ENCODE measurements around the gene BAZ1A. TPM values are rescaled to one million over a fixed set of nuclear protein-coding genes. Genes with fewer than 3 reads are reported as not detected.
A peak's percentile ranks its signal among the peaks of the same experiment; 100 is the strongest.

BAZ1A gene
- total RNA-seq, 2 donors from 2014 or later: 61.0 to 71.7 TPM

DNA sequence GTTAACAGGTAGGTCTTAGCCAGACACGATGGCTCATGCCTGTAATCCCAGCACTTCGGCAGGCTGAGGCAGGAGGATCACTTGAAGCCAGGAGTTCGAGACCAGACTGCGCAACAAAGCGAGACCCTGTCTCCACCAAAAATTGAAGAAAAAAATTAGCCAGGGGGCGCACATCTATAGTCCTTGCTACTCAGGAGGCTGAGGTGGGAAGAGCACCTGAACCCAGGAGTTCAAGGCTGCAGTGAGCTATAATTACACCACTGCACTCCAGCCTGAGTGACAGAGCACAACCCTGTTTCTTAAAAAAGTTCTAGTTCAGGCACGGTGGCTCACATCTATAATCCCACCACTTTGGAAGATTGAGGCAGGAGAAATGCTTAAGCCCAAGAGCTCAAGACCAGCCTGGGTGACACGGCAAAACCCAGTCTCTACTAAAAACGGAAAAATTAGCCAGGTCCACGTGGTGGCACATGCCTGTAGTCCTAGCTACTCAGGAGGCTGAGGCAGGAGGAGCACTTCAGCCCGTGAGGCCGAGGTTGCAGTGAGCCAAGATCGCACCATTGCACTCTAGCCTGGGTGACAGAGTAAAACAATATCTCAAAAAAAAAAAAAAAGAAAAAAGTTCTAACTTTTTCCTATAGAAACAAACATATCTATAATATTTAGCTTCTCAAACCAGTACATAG is 9.1 kb downstream of the BAZ1A start:
- Mint-ChIP-seq H3K9me3 (no peaks in the 10 kb centered on the region), H3K27ac (no peak overlapping the region), H3K36me3 (peaks cover 0 to 24% of the 10 kb centered on the region in 2 donors)
- no peak for ATAC-seq
- DNase-seq (ENCODE audit: low spot score in 2 of 2): no peak

DNA sequence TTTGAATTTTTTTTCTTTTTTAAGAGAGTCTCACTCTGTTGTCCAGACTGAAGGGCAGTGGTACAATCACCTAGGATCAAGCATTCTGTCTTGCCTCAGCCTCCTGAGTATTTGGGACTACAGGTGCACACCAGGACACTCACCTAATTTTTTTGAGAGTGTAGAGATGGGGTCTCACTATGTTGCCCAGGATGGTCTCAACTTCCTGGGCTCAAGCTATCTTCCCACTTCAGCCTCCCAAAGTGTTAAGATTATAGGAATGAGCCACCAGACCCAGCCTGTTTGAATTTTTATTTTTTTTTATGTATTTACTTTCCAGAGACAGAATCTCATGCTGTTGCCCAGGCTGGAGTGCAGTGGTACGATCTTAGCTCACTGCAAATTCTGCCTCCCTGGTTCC is 11.3 kb downstream of the BAZ1A start:
- DNase-seq (ENCODE audit: low spot score in 2 of 2) (no peak), ATAC-seq (no peak)
- H3K36me3 Mint-ChIP-seq: peaks cover 0 to 37% of the 10 kb centered on the region in 2 donors
- H3K9me3 Mint-ChIP-seq: no peaks in the 10 kb centered on the region
- H3K27ac Mint-ChIP-seq: no peak overlapping the region

DNA sequence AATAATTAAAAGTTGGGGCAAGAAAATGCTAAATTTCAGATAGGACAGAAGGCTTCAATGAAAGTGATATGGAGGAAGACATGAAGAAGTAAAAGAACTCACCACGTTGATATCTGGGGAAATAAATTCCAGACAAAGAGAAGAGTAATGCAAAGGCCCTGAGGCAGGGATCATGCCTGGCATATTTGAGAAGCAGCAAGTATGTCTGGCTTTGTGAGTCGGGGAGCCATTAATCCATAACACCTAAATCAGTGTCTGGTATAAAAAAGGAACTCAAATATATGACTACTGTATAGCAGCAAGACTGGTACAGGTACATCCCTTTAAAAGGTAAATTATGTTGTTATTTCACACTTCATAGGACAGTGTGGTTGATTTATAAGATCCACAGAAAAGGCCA is 16.4 kb downstream of the BAZ1A start:
- H3K36me3 Mint-ChIP-seq: peaks cover 11 to 45% of the 10 kb centered on the region in 2 donors
- no peak for ATAC-seq
- H3K27ac Mint-ChIP-seq: peak overlapping the region in 1 of 2 donors; percentile 26
- no peak for DNase-seq (ENCODE audit: low spot score in 2 of 2)
- H3K9me3 Mint-ChIP-seq: no peaks in the 10 kb centered on the region

DNA sequence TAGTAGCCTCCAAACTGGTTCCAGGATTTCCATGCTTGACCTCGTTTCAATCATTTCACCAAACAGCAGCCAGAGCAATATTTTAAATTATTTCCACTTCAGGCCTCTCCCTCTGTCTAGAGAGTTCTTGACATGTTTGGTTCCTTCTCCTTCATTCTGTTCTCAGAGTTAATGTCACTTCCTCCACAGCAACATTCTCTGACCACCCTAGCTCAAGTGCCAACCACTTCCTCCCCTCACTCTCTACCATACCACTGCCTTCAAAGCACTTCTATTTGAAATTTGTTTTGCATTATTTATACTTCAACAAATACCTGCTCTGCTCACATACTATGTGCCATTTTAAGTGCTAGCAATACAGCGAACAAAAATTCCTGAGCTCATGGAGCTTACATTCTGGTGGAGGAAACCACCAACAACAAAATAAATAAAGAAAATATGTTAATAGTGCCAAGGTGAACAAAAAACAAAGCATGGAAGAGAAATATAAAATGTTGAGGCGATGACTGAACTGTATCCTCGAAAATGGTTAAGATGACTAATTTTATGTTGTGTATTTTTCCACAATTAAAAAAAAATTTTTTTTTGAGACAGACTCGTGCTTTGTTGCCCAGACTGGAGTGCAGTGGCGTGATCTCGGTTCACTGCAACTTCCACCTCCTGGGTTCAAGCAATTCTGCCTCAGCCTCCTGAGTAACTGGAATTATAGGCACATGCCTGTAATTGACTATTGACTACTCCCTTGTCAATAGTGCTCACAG is 17.3 kb downstream of the BAZ1A start:
- DNase-seq (ENCODE audit: low spot score in 2 of 2): no peak
- ATAC-seq: peak; percentile 68 to 80
- Mint-ChIP-seq H3K9me3 (no peaks in the 10 kb centered on the region), H3K36me3 (peaks cover 20 to 53% of the 10 kb centered on the region in 2 donors), H3K27ac (peak overlapping the region; percentile 59 to 70)

DNA sequence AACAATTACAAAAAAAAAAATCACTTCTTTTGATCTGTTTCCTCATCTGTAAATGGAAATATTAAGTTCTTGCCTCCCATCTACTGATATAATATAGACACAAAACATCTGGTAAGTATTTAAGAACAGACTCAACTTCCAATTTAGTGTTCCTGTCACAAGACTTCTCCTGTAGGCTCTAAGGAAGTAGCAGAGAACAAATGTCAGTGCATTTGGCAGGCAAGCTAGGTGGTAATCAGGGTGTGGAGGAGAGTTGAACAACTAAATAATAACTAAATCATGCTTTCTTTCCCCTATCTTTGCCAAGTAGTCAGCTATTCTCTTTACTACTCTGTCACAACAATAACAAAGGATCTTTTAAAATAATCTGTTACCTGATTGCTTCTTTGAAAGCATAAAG is 22.1 kb downstream of the BAZ1A start:
- Mint-ChIP-seq H3K9me3 (no peaks in the 10 kb centered on the region), H3K27ac (no peak overlapping the region), H3K36me3 (peaks cover 20 to 28% of the 10 kb centered on the region in 2 donors)
- ATAC-seq: no peak
- DNase-seq (ENCODE audit: low spot score in 2 of 2): no peak

DNA sequence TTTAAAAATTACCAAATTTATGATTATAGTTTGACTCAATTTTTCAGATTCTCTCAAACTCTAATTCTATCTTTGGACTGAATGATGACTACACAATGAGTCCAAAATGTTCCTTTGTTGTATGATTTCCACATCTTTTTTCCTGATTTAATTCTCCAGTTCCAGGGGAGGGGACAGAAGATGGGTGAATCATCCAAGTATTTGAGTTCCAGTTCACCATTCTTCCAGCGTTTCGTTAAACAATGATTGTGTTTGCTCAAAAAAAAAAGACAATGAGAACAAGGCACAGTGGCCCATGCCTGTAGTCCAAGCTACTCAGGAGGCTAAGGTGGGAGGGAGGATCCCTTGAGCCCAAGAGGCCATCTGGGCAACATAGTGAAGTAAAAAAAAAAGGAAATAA is 23.8 kb downstream of the BAZ1A start:
- peaks cover 10 to 27% of the 10 kb centered on the region in 2 donors for H3K36me3 Mint-ChIP-seq
- ATAC-seq (no peak), DNase-seq (ENCODE audit: low spot score in 2 of 2) (no peak)
- peak overlapping the region in 1 of 2 donors; percentile 29 for H3K27ac Mint-ChIP-seq
- H3K9me3 Mint-ChIP-seq: no peaks in the 10 kb centered on the region

DNA sequence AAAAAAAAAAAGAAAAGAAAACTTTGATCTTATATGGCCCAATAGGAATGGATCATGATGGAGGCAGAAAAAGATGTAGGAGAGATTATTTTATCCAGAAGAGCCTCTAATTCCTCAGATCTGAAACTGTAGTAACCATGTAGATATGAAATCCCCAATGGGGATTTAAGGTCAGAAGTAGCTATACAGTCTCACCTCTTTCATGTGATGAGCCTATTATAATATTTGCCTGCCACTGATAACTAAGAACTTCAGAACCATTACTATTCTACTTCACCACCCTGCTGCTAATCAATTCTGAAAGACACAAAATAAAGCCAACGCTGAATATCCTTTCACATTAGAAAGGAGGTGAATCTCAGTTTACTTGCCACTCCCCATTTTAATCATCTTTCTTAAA is 29.3 kb downstream of the BAZ1A start:
- Mint-ChIP-seq H3K27ac (no peak overlapping the region), H3K36me3 (peaks cover 5 to 29% of the 10 kb centered on the region in 2 donors), H3K9me3 (no peaks in the 10 kb centered on the region)
- ATAC-seq (no peak), DNase-seq (ENCODE audit: low spot score in 2 of 2) (no peak)

DNA sequence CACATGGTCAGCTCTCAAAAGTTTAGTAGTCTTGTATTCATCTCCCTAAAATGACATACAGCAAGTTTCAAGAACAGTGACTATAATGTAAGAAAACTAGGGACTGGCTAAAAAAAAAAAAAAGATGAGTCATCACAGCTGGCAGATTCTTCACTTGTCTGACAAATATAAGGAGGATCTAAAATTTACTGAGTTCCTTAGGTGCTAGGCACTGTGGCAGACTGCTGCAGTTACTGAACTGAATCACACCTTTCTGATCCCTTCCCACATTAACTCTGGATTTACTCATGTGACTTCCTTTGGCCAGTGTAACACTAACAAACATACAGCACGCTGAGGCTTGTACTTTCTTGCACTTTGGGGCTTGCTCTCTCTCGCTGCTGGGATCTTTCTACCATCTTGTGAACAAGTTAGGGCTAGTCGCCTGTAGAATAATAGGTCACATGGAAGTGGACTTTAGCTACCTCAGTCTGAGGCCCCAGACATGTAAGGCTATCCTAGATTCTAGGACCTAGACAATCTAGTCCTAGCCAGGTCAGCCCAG is 32.1 kb downstream of the BAZ1A start:
- peak in 1 of 2 donors; percentile 23 for DNase-seq (ENCODE audit: low spot score in 2 of 2)
- peaks cover 5 to 37% of the 10 kb centered on the region in 2 donors for H3K36me3 Mint-ChIP-seq
- H3K9me3 Mint-ChIP-seq: no peaks in the 10 kb centered on the region
- ATAC-seq: peak; percentile 99 to 100
- H3K27ac Mint-ChIP-seq: peak overlapping the region; percentile 70 to 79

DNA sequence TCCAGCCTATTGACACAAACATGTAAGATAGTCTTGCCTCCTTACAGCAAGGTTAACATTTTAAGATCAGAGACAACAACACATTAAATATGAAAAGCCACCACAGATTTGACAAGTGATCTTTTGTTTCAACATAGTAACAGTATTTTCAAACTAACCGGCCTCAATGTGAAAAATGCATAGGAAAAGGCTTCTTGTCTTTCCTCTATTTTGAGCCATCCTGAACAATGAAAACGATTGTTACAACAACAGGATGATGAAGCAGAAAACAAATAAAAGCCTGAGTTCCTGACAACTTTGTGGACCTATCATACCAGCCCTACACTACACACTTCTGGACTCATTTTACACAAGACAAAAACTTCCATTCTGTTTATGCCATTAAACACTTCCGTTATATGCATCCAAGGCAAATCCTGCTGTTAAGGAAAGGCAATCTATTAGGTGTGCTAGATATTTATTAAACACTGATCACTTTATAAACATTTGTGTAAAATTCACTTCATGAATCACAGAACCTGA is 37.3 kb downstream of the BAZ1A start:
- no peaks in the 10 kb centered on the region for H3K9me3 Mint-ChIP-seq
- ATAC-seq: no peak
- no peak for DNase-seq (ENCODE audit: low spot score in 2 of 2)
- no peak overlapping the region for H3K27ac Mint-ChIP-seq
- H3K36me3 Mint-ChIP-seq: peaks cover 4 to 27% of the 10 kb centered on the region in 2 donors

DNA sequence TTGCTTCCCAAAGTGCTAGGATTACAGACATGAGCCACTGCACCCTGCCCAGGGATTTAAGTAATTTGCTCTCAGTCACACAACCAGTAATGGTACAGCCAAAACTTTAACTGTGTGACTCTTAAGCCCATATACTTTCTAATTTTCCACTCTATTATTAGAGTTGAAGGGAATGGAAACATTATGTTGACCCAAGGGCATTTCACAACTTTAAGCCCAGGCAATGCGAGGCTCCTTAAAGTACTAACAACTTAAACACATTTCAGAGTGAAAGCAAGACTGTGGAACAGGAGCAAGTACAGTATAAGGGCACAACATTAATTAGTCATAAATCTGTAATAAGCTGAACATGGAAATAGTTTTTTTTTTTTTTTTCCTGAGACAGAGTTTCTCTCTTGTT is 39.8 kb downstream of the BAZ1A start:
- H3K27ac Mint-ChIP-seq: no peak overlapping the region
- no peak for DNase-seq (ENCODE audit: low spot score in 2 of 2)
- no peaks in the 10 kb centered on the region for H3K9me3 Mint-ChIP-seq
- ATAC-seq: no peak
- H3K36me3 Mint-ChIP-seq: peaks cover 0 to 9% of the 10 kb centered on the region in 2 donors

DNA sequence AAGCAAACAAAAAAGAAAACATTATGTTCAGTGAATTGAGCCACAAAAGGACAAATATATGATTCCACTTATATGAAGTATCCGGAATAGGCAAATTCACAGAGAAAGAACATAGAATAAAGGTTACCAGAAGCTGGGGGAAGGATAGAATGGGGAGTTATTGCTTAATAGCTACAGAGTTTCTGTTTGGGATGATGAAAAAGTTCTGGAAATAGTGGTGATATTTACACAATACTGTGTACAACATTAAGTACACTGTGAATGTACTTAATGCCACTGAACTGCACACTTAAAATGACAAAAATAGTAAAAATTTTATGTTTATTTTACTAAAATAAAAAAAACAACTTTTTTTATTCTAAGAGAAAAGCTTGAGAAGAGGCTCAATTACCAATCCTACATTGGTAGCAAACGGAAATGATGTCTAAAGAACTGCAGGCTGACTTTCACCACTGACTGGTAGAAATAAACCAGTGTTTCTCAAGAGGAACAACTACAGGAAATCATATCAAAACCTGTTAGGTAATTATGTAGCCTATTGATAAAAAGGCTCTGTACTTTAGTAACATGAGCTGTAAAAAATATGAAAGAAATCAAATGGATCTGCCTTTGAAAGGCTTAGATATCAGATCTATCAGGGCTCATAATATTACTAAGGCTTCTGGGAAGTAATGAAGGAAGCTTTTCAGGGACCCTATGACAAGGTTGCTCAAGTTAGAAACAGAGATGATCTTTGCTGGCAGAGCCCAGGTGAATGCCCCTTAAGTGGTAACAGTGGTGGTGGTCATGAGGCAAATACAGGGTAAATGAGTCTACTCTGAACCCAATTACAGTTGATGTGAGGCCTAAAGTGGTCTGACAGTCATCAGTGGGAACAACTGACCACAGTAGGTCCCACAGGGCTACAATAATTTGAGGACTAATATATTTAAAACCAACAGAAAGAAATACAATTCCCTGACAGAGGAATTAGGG is 41.3 kb downstream of the BAZ1A start:
- H3K36me3 Mint-ChIP-seq: peaks cover under 1 to 16% of the 10 kb centered on the region in 2 donors
- no peak for DNase-seq (ENCODE audit: low spot score in 2 of 2)
- no peaks in the 10 kb centered on the region for H3K9me3 Mint-ChIP-seq
- no peak overlapping the region for H3K27ac Mint-ChIP-seq
- peak in 1 of 2 donors; percentile 16 for ATAC-seq

DNA sequence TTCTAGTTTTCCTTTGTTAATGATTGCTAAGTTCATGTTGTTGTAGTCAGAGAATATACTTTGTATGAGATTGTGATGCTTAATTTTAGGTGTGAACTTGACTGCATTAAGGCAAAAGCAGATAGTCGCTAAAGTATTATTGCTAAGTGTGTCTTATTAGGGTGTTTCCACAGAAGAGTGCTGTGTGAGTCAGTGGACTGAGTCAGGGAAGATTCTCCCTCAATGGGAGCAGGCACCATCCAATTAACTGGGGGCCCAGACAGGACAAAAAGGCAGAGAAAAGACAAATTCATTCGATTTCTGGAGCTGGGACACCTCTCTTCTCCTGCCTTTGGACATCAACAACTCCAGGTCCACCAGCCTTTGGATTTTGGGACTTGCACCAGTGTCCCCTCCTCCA is 48.5 kb downstream of the BAZ1A start:
- no peak overlapping the region for H3K27ac Mint-ChIP-seq
- peaks cover 19 to 41% of the 10 kb centered on the region in 2 donors for H3K36me3 Mint-ChIP-seq
- ATAC-seq (no peak), DNase-seq (ENCODE audit: low spot score in 2 of 2) (no peak)
- H3K9me3 Mint-ChIP-seq: no peaks in the 10 kb centered on the region

DNA sequence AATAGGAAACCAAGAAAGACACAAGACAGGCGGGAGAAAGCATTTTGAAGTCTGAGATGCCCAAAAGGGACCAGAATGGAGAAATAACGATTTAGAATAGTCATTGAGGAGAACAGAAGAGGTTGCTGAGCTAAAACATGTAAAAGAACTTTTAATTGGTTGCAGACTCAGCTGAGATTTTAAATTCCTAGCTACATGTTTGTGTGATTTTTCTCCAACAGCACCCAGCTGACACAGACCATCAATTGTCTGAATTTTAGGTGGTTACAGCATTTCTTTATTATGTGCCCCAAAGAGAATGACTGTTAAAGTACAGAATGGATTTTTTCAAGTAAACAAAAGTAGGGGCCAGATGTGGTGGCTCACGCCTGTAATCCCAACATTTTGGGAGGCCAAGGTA is 50.3 kb downstream of the BAZ1A start:
- peak overlapping the region in 1 of 2 donors; percentile 6 for H3K27ac Mint-ChIP-seq
- peaks cover 24 to 45% of the 10 kb centered on the region in 2 donors for H3K36me3 Mint-ChIP-seq
- no peaks in the 10 kb centered on the region for H3K9me3 Mint-ChIP-seq
- DNase-seq (ENCODE audit: low spot score in 2 of 2) (no peak), ATAC-seq (no peak)

DNA sequence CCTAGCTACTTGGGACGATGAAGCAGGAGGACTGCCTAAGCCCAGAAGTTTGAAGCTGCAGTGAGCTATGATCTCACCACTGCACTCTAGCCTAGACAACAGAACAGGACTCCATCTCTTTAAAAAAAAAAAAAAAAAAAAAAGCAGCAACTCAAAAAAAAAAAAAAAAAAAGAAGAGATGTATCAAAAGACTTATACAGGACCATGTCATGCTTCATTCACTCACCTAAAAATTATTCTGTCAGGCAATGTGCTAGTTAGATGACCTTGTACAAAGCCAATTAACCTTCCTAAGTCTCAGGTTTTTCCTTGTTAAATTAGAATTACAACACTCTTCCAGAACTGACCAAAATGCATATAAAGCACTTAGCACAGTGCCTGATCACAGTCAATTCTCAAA is 50.9 kb downstream of the BAZ1A start:
- Mint-ChIP-seq H3K9me3 (no peaks in the 10 kb centered on the region), H3K27ac (peak overlapping the region in 1 of 2 donors; percentile 6), H3K36me3 (peaks cover 24 to 44% of the 10 kb centered on the region in 2 donors)
- ATAC-seq: no peak
- DNase-seq (ENCODE audit: low spot score in 2 of 2): no peak

DNA sequence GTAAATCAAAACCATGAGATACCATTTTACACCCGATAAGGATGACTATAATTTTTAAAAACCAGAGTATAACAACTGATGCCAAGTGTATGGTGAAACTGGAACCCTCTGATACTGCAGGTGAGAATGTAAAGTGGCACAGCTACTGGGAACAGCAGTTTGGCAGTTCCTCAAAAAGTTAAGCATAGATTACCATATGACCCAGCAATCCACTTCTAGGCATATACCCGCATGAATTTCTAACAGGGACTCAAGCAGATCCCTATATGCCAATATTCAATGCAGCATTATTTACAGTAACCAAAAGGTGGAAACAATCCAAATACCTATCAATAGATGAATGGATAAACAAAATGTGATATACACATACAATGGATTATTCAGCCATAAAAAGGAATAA is 57.4 kb downstream of the BAZ1A start:
- Mint-ChIP-seq H3K27ac (no peak overlapping the region), H3K36me3 (peaks cover 5 to 18% of the 10 kb centered on the region in 2 donors), H3K9me3 (no peaks in the 10 kb centered on the region)
- DNase-seq (ENCODE audit: low spot score in 2 of 2) (no peak), ATAC-seq (no peak)

DNA sequence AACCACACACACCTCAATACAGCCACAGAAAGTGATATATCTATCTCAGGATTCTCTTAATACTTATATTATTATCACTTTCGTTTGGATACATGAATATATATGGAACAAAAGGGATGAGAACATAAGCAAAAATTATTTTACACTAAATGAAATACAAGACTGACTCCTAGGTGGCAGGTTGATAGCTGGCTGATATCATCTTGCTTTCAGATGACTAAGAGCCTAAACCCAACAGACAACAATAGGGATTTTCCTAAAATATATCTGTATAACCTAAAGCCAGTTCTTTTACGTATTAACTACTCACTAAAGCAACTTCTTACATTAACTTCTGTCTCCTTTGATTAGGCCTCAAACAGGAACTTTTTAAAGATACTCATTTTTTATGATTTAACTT is 65.1 kb downstream of the BAZ1A start:
- peak overlapping the region in 1 of 2 donors; percentile 10 for H3K27ac Mint-ChIP-seq
- peaks cover 18 to 38% of the 10 kb centered on the region in 2 donors for H3K36me3 Mint-ChIP-seq
- ATAC-seq (no peak), DNase-seq (ENCODE audit: low spot score in 2 of 2) (no peak)
- H3K9me3 Mint-ChIP-seq: peaks cover 0 to 12% of the 10 kb centered on the region in 2 donors

All from activated naive CD4-positive, alpha-beta T cell treated with anti-CD3 and anti-CD28 coated beads, Interleukin-2, amount 50 U/mL, for 72 hours (primary cell).